NCI-H1105 treated with DMSO at 0.1 percent for 48 hours (cell line): ENCODE measurements around the gene KLK1.
"Not testable (repeated sequence)": the region's sequence is repeated elsewhere in the genome, so short reads cannot be mapped to it uniquely, and the experiment has no call there.

Experiments
- DNase-seq: peaks from one replicate; lab custom pipeline; 2025; lab: John Stamatoyannopoulos, UW

Gene KLK1

DNA sequence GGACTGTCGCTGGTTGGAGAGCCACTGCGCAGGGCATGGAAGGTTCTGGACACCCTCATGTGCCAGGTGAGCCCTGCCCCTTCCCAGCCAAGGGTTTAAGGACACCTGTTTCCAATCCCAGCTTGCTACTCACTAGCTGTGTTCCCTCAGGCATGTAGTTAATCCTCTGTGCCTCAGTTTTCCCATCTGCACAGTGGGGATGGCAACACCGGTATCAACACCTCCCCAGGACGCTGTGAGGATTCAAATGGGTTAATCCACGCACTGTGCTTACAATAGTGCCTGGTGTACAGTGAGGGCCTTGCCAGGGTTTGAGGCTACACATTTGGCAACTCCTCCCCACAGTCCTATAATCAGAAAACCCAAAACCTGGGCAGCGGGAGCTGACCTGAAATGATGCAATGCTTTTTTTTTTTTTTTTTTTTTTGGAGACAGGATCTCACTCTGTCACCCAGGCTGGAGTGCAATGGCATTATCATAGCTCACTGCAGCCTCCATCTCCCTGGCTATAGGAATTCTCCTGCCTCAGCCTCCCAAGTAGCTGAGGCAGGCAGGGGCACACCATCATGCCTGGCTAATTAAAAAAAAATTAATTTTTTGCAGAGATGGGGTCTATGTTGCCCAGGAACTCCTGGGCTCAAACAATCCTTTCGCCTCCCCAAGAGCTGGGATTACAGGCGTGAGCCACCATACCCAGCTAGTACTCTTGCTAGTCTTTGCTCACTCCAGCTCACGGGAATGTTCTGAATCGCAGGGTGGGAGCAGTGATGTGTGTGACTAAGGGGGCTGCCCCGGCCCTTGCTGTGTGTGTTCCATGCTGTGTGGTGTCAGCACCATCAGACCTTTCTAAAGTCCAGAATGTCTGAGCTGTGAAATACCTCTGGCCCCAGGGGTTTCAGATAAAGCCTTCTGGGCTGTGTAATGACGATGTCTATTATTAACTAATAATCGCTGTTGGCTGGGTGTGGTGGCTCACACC is 31.0 kb downstream of the KLK1 start:
- no peak for DNase-seq

GRCh38 chr19:50791594-50792271 is 31.9 kb downstream of the KLK1 start:
- no peak for DNase-seq

GRCh38 chr19:50790922-50791467 is 32.6 kb downstream of the KLK1 start:
- DNase-seq = no peak

GRCh38 chr19:50790396-50790795 is 33.2 kb downstream of the KLK1 start, which contains the start of gene ACP4:
ACP4 (plus strand) TSS chr19:50790415; CDS start chr19:50790415, 0 bp downstream.
- DNase-seq = no peak

DNA sequence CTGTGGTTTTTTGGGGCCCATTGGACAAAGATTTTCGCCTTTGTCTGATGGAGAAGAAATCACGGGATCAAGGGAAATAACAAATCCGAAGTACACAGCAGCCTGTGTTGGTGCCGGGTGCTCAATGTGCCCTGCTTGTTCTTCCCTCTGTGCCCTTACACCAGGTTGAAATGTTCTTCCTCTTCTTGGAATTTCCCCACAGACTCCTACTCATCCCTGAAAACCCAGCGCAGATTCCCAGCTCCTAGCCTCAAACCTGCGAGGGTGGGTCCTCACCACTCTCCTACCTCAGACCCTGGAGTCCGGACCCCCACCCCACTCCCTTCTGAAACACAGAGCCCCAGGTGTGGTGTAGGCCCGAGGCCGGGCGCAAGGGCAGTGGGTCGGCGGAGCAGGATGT is 38.3 kb downstream of the KLK1 start:
- DNase-seq = no peak

DNA sequence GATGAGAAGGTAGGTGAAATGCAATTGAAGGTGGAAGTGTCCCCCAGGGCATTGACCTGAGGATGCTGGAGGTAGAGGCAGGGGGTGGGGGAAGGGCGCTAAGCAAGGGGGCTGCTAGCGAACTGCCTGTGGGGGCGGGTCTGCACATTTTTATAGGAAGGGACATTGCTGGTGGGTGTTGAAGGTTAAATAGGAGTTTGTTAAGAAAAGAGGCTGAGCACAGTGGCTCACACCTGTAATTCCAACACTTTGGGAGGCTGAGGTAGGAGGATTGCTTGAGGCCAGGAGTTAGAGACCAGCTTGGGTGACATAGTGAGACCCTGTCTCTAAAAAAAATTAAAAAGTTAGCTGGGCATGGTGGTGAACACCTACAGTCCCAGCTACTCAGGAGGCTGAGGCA is 38.9 kb downstream of the KLK1 start:
- DNase-seq = no peak

DNA sequence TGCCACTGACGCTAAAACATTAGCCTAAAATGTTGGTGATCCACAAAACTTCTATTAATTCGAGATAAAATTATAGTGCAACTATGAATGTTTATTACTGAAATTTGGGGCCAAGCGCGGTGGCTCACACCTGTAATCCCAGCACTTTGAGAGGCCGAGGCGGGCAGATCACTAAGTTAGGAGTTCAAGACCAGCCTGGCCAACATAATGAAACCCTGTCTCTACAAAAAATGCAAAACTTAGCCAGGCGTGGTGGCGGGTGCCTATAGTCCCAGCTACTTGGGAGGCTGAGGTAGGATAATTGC is 39.8 kb downstream of the KLK1 start:
- DNase-seq = not testable (repeated sequence)

GRCh38 chr19:50780753-50781435 is 42.7 kb downstream of the KLK1 start:
- DNase-seq = no peak

DNA sequence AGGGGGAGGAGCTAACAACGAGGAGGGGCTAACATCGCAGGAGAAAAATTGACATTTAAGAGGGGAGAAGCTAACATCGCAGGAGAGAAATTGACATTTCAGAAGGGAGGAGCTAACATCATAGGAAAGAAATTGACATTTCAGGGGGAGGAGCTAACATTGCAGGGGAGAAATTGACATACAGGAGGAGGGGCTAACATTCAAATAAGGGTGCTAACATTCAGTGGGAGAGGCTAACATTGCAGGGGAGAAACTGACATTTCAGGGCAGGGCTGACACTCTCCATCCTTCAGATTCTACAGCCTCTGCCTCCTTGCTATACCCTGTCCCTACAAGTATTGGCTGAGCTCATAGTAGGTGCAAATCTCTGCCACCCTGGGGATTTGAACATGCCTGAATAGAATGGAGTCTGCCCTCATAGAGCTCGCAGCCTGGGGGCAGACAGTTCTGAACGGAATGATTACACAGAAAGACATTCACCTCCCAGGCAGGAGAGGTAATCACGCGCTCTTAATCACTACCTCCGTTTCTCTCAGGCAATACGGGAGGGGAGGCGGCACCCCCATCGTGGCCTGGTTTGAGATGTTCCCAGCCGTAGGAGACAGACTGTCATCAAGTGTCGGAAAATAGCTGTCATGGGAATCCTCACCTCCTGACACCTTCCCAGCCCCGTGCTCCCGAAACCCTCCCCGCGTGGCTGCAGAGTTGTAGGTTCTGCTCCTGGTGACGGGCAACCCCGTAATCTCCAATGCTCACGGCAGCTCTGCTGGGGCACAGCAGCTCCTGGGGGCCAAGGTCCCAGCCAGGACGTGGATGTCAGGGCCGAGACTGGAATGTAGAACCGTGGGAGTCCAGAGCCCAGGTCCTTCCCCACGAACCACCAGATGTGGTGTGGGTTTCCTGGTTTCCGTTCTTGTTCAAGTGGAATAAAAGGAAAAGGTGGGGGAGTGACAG is 43.8 kb downstream of the KLK1 start:
- DNase-seq = no peak

- DNase-seq = no peak
Observed at GRCh38 chr19:50778906-50779430, 44.6 kb downstream of the KLK1 start.

GRCh38 chr19:50777830-50778303 is 45.7 kb downstream of the KLK1 start:
- DNase-seq = no peak

DNA sequence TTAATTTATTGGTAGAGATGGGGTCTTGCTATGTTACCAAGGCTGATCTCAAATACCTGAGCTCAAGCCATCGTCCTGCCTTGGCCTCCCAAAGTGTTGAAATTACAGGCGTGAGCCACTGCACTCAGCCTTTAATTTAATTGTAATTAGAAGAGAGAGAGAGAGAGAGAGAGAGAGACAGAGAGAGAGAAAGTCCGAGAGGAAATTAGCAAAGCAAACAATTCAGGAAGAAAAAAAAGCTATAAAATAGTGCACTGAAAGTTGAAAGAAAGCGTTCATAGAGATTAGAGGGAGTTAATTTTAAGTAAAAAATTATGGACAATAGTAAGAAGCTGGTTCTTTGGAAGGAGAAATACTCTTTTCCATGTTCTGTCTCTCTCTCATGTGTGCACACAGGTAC is 46.3 kb downstream of the KLK1 start:
- DNase-seq = no peak

GRCh38 chr19:50776131-50776530 is 47.5 kb downstream of the KLK1 start:
- no peak for DNase-seq

GRCh38 chr19:50773454-50773853 is 50.1 kb downstream of the KLK1 start:
- DNase-seq = not testable (repeated sequence)

GRCh38 chr19:50772912-50773311 is 50.7 kb downstream of the KLK1 start:
- DNase-seq = not testable (repeated sequence)

GRCh38 chr19:50772476-50772875 is 51.1 kb downstream of the KLK1 start:
- no peak for DNase-seq

DNA sequence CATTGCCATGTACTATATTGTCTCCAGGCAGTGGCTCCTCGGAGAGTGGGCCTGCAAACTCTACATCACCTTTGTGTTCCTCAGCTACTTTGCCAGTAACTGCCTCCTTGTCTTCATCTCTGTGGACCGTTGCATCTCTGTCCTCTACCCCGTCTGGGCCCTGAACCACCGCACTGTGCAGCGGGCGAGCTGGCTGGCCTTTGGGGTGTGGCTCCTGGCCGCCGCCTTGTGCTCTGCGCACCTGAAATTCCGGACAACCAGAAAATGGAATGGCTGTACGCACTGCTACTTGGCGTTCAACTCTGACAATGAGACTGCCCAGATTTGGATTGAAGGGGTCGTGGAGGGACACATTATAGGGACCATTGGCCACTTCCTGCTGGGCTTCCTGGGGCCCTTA is 52.7 kb downstream of the KLK1 start:
- no peak for DNase-seq

DNA sequence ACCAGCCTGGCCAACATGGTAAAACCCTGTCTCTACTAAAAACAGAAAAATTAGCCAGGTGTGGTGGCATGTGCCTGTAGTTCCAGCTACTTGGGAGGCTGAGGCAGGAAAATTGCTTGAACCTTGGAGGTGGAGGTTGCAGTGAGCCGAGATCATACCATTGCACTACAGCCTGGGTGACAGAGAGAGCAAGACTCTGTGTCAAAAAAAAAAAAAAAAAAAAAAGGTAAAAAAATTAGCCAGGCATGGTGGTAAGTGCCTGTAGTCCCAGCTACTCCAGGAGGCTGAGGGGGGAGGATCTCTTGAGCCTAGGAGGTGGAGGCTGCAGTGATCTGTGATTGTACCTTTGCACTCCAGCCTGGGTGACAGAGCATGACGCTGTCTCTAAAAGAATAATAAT is 53.4 kb downstream of the KLK1 start, which contains the start of gene GPR32:
Gene GPR32, plus strand, starts transcription at position 301 of the 400 bp plus-strand sequence. CDS start 137 bp downstream, outside the sequence.
- not testable (repeated sequence) for DNase-seq
